OCI-LY7 (cell line): ENCODE measurements around the gene KDSR.

Experiments
- CTCF ChIP-seq: fragments of 200-600 bp; sonication (generic); conservative IDR thresholded peaks from 2 replicates; pipeline ENCODE4 v1.5.1; 2014; ENCODE audit warnings: mild to moderate bottlenecking, antibody characterized with exemption, low read length, moderate library complexity, mixed read lengths
- EZH2phosphoT487 ChIP-seq: fragments of 200-600 bp; sonication (generic); IDR thresholded peaks from 2 replicates; pipeline ENCODE4 v1.6.1; 2018; ENCODE audit warnings: low read depth, borderline replicate concordance, mild to moderate bottlenecking, mixed run types, antibody characterized with exemption, low read length, moderate library complexity, mixed read lengths

- TF ChIP-seq EZH2phosphoT487 (no peak), CTCF (no peak)
Measured at GRCh38 chr18:63376538-63376937, 9.5 kb upstream of the KDSR start.
